Stimulated activated CD8-positive, alpha-beta memory T cell treated with anti-CD3 and anti-CD28 coated beads, Interleukin-4, amount 100 ng/mL, for 24 hours (primary cell): ENCODE measurements around the gene MAML1.
"Not testable (repeated sequence)": the region's sequence is repeated elsewhere in the genome, so short reads cannot be mapped to it uniquely, and the experiment has no call there.

ENCODE experiments used
- DNase-seq: peaks from one replicate; pipeline ENCODE4 v3.0.0-alpha.2; 2020; ENCODE audit warnings: low read depth

Gene MAML1

GRCh38 chr5:179769271-179769670 lies 36.6 kb downstream of the MAML1 start:
- no peak for DNase-seq

DNA sequence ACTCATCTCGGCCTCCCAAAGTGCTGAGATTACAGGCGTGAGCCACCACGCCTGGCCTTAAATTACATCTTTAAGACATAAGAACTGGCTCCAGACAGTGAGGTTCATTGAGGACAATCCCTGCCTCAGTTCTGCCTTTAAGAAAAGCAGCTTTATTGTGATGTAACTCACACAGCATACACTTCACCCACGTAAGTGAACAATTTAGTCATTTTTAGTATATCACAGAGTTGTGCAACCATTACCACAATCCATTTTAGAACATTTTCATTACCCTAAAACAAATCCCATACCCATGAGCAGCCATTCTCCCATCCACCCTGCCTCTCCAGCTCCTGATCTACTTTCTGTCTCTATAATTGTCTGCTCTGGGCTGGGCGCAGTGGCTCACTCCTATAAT lies 37.2 kb downstream of the MAML1 start:
- DNase-seq, result no peak

GRCh38 chr5:179771311-179771895 lies 38.8 kb downstream of the MAML1 start:
- DNase-seq, result no peak

DNA sequence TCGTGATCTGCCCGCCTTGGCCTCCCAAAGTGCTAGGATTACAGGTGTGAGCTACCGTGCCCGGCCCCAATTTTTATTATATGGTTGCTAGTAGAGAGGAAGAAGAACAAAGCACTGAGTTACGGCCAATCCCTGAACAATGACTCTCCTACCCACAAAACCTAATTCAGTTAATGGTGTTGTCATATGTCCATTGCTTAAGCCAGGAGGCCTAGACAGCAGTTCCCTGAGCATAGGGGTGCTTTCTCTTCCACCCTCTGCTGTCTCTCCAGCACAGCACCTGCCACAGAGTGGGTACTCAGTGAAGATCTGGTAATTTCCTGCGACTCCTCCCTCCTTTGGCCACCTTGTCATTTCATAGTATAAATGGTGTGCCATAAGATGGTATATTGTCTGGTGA lies 39.7 kb downstream of the MAML1 start:
- no peak for DNase-seq

GRCh38 chr5:179773686-179774040 lies 41.0 kb downstream of the MAML1 start:
- DNase-seq, result no peak

DNA sequence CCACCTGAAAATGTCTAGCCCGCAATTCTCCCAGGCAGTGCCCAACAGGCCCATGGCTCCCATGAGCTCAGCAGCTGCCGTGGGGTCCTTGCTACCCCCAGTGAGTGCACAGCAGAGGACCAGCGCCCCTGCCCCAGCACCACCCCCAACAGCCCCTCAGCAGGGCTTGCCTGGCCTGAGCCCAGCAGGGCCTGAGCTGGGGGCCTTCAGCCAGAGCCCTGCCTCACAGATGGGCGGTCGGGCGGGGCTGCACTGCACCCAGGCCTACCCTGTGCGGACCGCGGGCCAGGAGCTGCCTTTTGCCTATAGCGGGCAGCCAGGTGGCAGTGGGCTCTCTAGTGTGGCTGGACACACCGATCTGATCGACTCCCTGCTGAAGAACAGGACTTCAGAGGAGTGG lies 41.8 kb downstream of the MAML1 start:
- DNase-seq, result no peak

DNA sequence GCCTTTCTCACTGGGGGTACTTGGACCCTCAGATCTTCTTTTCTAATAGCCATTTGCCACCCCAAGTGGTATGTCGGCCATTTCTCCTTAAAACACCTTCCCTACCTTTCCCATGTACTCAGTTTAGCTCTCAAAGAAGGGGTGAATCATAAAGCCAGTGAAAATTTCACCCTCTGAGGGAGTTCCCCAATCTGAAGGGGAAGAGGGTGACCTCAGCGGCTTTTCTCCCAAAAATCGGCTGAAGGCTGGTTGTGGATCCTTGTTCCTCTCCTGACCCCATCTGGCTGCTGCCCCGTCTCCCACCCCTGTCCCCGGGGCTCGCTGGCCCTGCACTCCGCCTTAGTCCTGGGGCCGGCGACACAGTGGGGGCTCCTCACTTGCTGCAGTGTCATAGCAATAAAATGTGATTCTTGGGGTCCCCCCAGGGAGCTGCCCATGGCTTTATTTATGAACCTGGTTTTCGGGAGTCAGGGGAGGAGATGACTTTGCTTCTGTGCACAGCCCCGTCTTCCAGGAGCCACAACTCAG lies 43.9 kb downstream of the MAML1 start:
- no peak for DNase-seq

- DNase-seq, result no peak
Measured at GRCh38 chr5:179777456-179777855, 44.8 kb downstream of the MAML1 start.

GRCh38 chr5:179777909-179778308 lies 45.3 kb downstream of the MAML1 start:
- DNase-seq, result no peak

GRCh38 chr5:179778591-179778990 lies 46.0 kb downstream of the MAML1 start:
- DNase-seq, result no peak

GRCh38 chr5:179779826-179780225 lies 47.2 kb downstream of the MAML1 start:
- no peak for DNase-seq

GRCh38 chr5:179780362-179780761 lies 47.7 kb downstream of the MAML1 start:
- DNase-seq, result no peak

- no peak for DNase-seq
Measured at GRCh38 chr5:179781846-179782245, 49.2 kb downstream of the MAML1 start.

- no peak for DNase-seq
Measured at GRCh38 chr5:179783128-179783527, 50.5 kb downstream of the MAML1 start.

GRCh38 chr5:179786861-179787260 lies 54.2 kb downstream of the MAML1 start:
- no peak for DNase-seq

GRCh38 chr5:179788193-179788854 lies 55.7 kb downstream of the MAML1 start:
- DNase-seq, result no peak

GRCh38 chr5:179789278-179789677 lies 56.7 kb downstream of the MAML1 start:
- not testable (repeated sequence) for DNase-seq

DNA sequence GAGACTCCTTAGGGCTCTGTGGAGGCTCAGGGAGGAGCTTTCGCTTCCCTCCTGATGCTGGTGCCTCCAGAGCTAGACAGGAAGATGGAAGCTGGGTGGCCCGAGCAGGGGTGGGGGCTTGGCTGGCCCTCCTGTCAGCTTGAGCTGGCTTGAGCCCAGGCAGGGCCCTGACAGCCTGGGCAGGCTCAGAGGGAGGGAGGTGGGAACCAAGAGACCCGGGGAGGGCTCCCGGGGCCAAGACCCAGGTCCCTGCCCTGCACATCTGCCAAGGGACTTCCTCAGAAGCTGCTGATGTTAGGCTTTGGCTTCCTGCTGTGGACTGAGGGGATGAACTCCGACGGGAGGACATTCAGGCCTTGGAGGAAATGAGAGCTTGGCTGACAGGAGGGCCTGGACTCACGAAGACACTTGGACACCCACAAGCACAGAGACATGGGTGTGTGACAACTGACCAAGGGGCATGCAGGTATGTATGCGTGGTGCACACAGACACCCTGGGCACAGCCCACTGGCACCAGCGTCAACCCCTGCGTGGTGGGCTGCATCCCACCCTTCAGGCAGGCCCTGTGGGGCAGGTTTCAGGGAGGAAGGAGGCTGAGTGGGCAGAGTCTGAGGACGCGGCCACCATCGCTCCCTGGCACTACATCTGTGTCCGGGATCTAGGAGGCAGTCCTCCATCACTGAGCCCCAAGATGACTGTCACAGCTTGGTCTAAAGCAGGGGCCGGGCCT lies 59.4 kb downstream of the MAML1 start:
- no peak for DNase-seq

DNA sequence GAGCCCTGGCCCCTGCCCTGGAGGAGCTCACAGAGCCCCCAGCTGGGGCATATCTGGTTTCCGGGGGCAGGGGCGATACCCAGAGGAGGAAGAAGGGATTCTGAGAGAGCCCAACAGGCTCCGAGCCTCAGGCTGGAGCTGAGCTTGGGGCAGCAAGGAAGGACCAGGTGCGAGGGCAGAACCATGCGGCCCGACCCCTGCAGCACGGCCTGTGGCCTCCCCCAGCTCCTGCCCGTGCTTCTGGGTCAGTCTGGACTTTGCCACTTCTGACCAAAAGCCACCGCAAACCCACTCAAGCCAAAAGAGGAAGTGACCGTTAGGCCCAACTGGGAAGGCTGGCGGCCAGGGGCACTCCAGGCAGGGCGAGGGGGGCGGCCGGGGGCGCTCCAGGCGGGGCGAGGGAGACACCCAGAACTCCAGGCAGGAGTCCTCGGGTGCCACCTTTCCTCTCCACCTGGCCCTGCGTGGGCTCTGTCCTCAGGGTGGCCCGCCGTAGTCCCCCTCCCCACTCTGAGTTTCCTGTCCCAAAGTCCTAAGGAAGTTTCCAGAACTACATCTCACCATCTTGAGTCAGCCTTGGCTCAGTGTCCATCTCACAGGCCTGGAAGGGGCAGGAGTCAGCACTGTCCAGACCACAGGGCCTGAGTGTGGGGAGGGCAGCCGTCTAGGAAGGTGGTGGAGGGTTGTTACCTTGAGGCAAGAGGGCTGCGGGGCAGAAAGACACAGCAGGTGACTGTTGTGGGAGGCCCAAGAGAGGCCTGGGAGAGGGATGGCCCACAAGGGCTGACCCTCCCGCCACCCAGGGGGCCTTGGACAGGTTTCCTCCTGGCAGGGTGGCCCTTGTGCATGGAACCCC lies 60.2 kb downstream of the MAML1 start:
- no peak for DNase-seq

GRCh38 chr5:179793468-179794139 lies 61.0 kb downstream of the MAML1 start, which contains the start of gene LTC4S:
TSS of gene LTC4S (plus strand) at chr5:179793986. CDS start at chr5:179794081, 95 bp downstream.
- no peak for DNase-seq

DNA sequence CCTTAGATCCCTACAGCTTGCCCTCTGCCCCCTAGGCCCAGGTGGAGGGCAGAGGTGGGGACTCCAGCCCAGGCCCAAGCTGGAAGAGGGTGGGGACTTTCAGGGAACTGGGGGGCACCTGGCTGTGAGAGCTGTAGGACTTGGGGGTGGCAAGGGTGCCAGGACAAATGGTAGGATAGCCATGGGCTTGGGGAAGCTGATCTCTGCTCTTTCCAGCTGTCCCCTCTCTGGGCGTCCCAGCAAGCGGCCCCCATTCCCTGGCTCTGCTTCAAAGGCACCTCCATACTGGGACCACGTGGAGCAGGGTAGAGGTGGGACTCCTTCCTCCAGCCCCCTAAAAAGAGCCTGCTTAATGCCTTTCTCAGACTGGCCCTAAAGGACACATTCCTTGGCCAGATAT lies 61.5 kb downstream of the MAML1 start:
- no peak for DNase-seq

- DNase-seq, result no peak
Measured at GRCh38 chr5:179794575-179794974, 62.0 kb downstream of the MAML1 start.
